DOHH2 (cell line): ENCODE results near the gene TXK.

Experiments
- CTCF ChIP-seq: fragments of 200-600 bp; sonication (generic); IDR thresholded peaks from one replicate; pipeline ENCODE4 v1.5.1; 2014; ENCODE audit warnings: antibody characterized with exemption, mild to moderate bottlenecking, low read depth, low read length; ENCODE audit not compliant: poor library complexity, severe bottlenecking
- EZH2phosphoT487 ChIP-seq: fragments of 200-600 bp; sonication (generic); IDR thresholded peaks from 2 replicates; pipeline ENCODE4 v1.6.1; 2017; ENCODE audit warnings: borderline replicate concordance, mild to moderate bottlenecking, antibody characterized with exemption, low read length, moderate library complexity, mixed read lengths

- TF ChIP-seq CTCF = no peak
- no peak for TF ChIP-seq EZH2phosphoT487
Observed at GRCh38 chr4:48082956-48083355, 51.1 kb downstream of the TXK start.
